GM18870 (cell line): ENCODE measurements around the gene PLEKHM3.
"Not testable (repeated sequence)": the region's sequence is repeated elsewhere in the genome, so short reads cannot be mapped to it uniquely, and the experiment has no call there.

Experiments
- ATAC-seq: cut with Tn5 transposase; IDR thresholded peaks from one replicate; pipeline ENCODE4 v1.9.1; 2021; ENCODE audit warnings: moderate library complexity; ENCODE audit not compliant: unreplicated experiment

The PLEKHM3 gene

GRCh38 chr2:208037564-208038487 is 12.5 kb upstream of the PLEKHM3 start:
- ATAC-seq: no peak

- no peak for ATAC-seq
Measured at GRCh38 chr2:208036357-208036756, 11.0 kb upstream of the PLEKHM3 start.

GRCh38 chr2:208034503-208035140 is 9.3 kb upstream of the PLEKHM3 start:
- no peak for ATAC-seq

GRCh38 chr2:208033701-208034502 is 8.6 kb upstream of the PLEKHM3 start:
- ATAC-seq: peak; percentile 91

- no peak for ATAC-seq
Measured at GRCh38 chr2:208031608-208032019, 6.3 kb upstream of the PLEKHM3 start.

- no peak for ATAC-seq
Measured at GRCh38 chr2:208025814-208026184, 472 bp upstream of the PLEKHM3 start.

- ATAC-seq: no peak
Measured at GRCh38 chr2:208024091-208024490, 1.2 kb downstream of the PLEKHM3 start.

- ATAC-seq: no peak
Measured at GRCh38 chr2:208020253-208020652, 5.1 kb downstream of the PLEKHM3 start.

- not testable (repeated sequence) for ATAC-seq
Measured at GRCh38 chr2:208018124-208018712, 7.1 kb downstream of the PLEKHM3 start.

- no peak for ATAC-seq
Measured at GRCh38 chr2:208017721-208018120, 7.6 kb downstream of the PLEKHM3 start.

GRCh38 chr2:208015475-208015874 is 9.9 kb downstream of the PLEKHM3 start:
- ATAC-seq: no peak

GRCh38 chr2:208013285-208014178 is 11.8 kb downstream of the PLEKHM3 start:
- no peak for ATAC-seq

- ATAC-seq: no peak
Measured at GRCh38 chr2:208012449-208012848, 12.9 kb downstream of the PLEKHM3 start.

- no peak for ATAC-seq
Measured at GRCh38 chr2:208010506-208010905, 14.8 kb downstream of the PLEKHM3 start.

GRCh38 chr2:208006833-208007232 is 18.5 kb downstream of the PLEKHM3 start:
- ATAC-seq: no peak

- no peak for ATAC-seq
Measured at GRCh38 chr2:208006337-208006736, 19.0 kb downstream of the PLEKHM3 start.

- no peak for ATAC-seq
Measured at GRCh38 chr2:208001924-208002323, 23.4 kb downstream of the PLEKHM3 start.

GRCh38 chr2:208000701-208001395 is 24.5 kb downstream of the PLEKHM3 start:
- ATAC-seq: no peak

GRCh38 chr2:207996848-207997247 is 28.5 kb downstream of the PLEKHM3 start:
- ATAC-seq: no peak
